ENCODE results near the gene MAMLD1. TPM values are rescaled to one million over a fixed set of nuclear protein-coding genes. Genes with fewer than 3 reads are reported as not detected.

The MAMLD1 gene
- total RNA-seq, 1 donor from 2014 or later = 2.8 TPM

DNA sequence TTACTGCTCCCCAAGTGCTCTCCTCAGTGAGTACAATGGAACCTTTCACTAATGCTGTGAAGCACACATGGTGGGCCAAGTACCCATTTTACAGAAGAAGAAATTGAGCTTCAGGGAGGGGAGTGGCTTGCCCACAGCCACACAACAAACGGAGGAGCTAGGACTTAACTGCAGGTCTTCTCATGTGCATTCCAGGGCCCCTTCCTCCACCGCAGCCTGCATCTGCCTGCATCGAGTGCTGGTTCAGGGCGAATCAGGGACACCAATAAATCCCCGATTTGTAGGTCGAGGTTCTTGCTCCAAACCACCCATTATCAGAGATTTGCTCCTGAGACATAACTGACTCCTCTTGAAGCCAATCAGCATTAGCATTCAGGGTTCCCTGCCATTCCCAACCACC, 100.9 kb downstream of the MAMLD1 start:
- DNase-seq (ENCODE audit: low spot score) = no peak
- H3K4me1 Mint-ChIP-seq (ENCODE audit: unreplicated experiment) = peaks cover 3% of the 10 kb centered on the region
- peaks cover 4% of the 10 kb centered on the region for H3K36me3 Mint-ChIP-seq (ENCODE audit: low read depth, unreplicated experiment)
- H3K4me3 Mint-ChIP-seq (ENCODE audit: unreplicated experiment) = no peak overlapping the region
- TF ChIP-seq, protein P1, sequence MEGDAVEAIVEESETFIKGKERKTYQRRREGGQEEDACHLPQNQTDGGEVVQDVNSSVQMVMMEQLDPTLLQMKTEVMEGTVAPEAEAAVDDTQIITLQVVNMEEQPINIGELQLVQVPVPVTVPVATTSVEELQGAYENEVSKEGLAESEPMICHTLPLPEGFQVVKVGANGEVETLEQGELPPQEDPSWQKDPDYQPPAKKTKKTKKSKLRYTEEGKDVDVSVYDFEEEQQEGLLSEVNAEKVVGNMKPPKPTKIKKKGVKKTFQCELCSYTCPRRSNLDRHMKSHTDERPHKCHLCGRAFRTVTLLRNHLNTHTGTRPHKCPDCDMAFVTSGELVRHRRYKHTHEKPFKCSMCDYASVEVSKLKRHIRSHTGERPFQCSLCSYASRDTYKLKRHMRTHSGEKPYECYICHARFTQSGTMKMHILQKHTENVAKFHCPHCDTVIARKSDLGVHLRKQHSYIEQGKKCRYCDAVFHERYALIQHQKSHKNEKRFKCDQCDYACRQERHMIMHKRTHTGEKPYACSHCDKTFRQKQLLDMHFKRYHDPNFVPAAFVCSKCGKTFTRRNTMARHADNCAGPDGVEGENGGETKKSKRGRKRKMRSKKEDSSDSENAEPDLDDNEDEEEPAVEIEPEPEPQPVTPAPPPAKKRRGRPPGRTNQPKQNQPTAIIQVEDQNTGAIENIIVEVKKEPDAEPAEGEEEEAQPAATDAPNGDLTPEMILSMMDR (IDR thresholded peaks at IDR 0.05; ENCODE audit: unreplicated experiment) = no peak
- H3K9me3 Mint-ChIP-seq (ENCODE audit: unreplicated experiment) = no peaks in the 10 kb centered on the region
- H3K27ac Mint-ChIP-seq (ENCODE audit: unreplicated experiment) = no peak overlapping the region
- H3K27me3 Mint-ChIP-seq (ENCODE audit: unreplicated experiment) = no peaks in the 10 kb centered on the region

DNA sequence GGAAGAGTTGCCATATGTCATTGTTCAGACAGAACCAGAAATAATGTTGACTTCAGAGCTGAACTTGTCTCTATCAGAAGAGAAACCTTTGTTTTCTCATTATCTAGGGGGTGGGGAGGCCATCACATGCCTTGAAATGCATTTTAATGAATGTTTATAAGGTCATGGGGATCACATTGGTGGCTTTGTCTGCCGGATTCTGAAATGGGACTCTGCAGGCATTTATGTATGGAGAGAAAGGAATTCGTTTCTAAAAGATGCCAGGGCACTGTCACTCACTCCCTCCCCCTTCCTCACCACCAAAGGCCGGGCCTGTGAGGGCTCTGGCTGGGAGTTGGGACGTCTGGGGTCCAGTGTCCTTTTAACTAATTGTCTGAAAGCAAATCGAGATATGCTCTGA, 102.2 kb downstream of the MAMLD1 start:
- H3K36me3 Mint-ChIP-seq (ENCODE audit: low read depth, unreplicated experiment) = peaks cover 4% of the 10 kb centered on the region
- H3K4me3 Mint-ChIP-seq (ENCODE audit: unreplicated experiment) = no peak overlapping the region
- H3K4me1 Mint-ChIP-seq (ENCODE audit: unreplicated experiment) = no peaks in the 10 kb centered on the region
- H3K27me3 Mint-ChIP-seq (ENCODE audit: unreplicated experiment) = no peaks in the 10 kb centered on the region
- DNase-seq (ENCODE audit: low spot score) = no peak
- no peaks in the 10 kb centered on the region for H3K9me3 Mint-ChIP-seq (ENCODE audit: unreplicated experiment)
- TF ChIP-seq, protein P1 (IDR thresholded peaks at IDR 0.05; ENCODE audit: unreplicated experiment) = no peak
- no peak overlapping the region for H3K27ac Mint-ChIP-seq (ENCODE audit: unreplicated experiment)

- Mint-ChIP-seq H3K9me3 (ENCODE audit: unreplicated experiment) (no peaks in the 10 kb centered on the region), H3K27me3 (ENCODE audit: unreplicated experiment) (peaks cover 3% of the 10 kb centered on the region), H3K27ac (ENCODE audit: unreplicated experiment) (no peak overlapping the region), H3K4me3 (ENCODE audit: unreplicated experiment) (no peak overlapping the region), H3K36me3 (ENCODE audit: low read depth, unreplicated experiment) (peaks cover 4% of the 10 kb centered on the region), H3K4me1 (ENCODE audit: unreplicated experiment) (no peaks in the 10 kb centered on the region)
- no peak for DNase-seq (ENCODE audit: low spot score)
- TF ChIP-seq, protein P1 (IDR thresholded peaks at IDR 0.05; ENCODE audit: unreplicated experiment) = no peak
Observed at GRCh38 chrX:150465881-150466775, 103.0 kb downstream of the MAMLD1 start.

GRCh38 chrX:150472306-150472705, 109.2 kb downstream of the MAMLD1 start:
- H3K36me3 Mint-ChIP-seq (ENCODE audit: low read depth, unreplicated experiment) = no peaks in the 10 kb centered on the region
- no peaks in the 10 kb centered on the region for H3K9me3 Mint-ChIP-seq (ENCODE audit: unreplicated experiment)
- no peak overlapping the region for H3K27ac Mint-ChIP-seq (ENCODE audit: unreplicated experiment)
- no peak overlapping the region for H3K4me3 Mint-ChIP-seq (ENCODE audit: unreplicated experiment)
- peaks cover 3% of the 10 kb centered on the region for H3K27me3 Mint-ChIP-seq (ENCODE audit: unreplicated experiment)
- no peak for DNase-seq (ENCODE audit: low spot score)
- no peaks in the 10 kb centered on the region for H3K4me1 Mint-ChIP-seq (ENCODE audit: unreplicated experiment)
- TF ChIP-seq, protein P1 (IDR thresholded peaks at IDR 0.05; ENCODE audit: unreplicated experiment) = no peak

GRCh38 chrX:150473371-150473770, 110.3 kb downstream of the MAMLD1 start:
- Mint-ChIP-seq H3K4me3 (ENCODE audit: unreplicated experiment) (no peak overlapping the region), H3K27ac (ENCODE audit: unreplicated experiment) (no peak overlapping the region), H3K27me3 (ENCODE audit: unreplicated experiment) (peaks cover 3% of the 10 kb centered on the region), H3K36me3 (ENCODE audit: low read depth, unreplicated experiment) (no peaks in the 10 kb centered on the region), H3K4me1 (ENCODE audit: unreplicated experiment) (no peaks in the 10 kb centered on the region), H3K9me3 (ENCODE audit: unreplicated experiment) (no peaks in the 10 kb centered on the region)
- no peak for DNase-seq (ENCODE audit: low spot score)
- TF ChIP-seq, protein P1 (IDR thresholded peaks at IDR 0.05; ENCODE audit: unreplicated experiment) = no peak

Measured in endothelial cell (in vitro differentiated cells).